KMS-11 (cell line): ENCODE results near the gene RNF128.

Experiments used
- H2AFZ ChIP-seq: fragments of 200-600 bp; sonication (generic); 2 replicates; pipeline ENCODE4 v1.6.1; 2016; ENCODE audit warnings: antibody characterized with exemption, mixed run types, low read depth
- H3K27ac ChIP-seq: fragments of 200-600 bp; sonication (generic); 2 replicates; pipeline ENCODE4 v1.6.1; 2016; ENCODE audit warnings: mild to moderate bottlenecking, mixed run types
- H3K27me3 ChIP-seq: fragments of 200-600 bp; sonication (generic); 2 replicates; pipeline ENCODE4 v1.6.1; 2017; ENCODE audit warnings: mild to moderate bottlenecking, low read depth, mixed run types, moderate library complexity; ENCODE audit not compliant: insufficient read depth
- H3K36me3 ChIP-seq: fragments of 200-600 bp; sonication (generic); 2 replicates; pipeline ENCODE4 v1.6.1; 2017; ENCODE audit warnings: mild to moderate bottlenecking, mixed run types; ENCODE audit not compliant: insufficient read depth
- H3K4me1 ChIP-seq: fragments of 200-600 bp; sonication (generic); 2 replicates; pipeline ENCODE4 v1.6.1; 2016; ENCODE audit warnings: mild to moderate bottlenecking, low read depth, mixed run types; ENCODE audit not compliant: poor library complexity, severe bottlenecking
- H3K4me2 ChIP-seq: fragments of 200-600 bp; sonication (generic); 2 replicates; pipeline ENCODE4 v1.7.0; 2016; ENCODE audit warnings: mild to moderate bottlenecking, mixed run types
- H3K4me3 ChIP-seq: fragments of 200-600 bp; sonication (generic); IDR thresholded peaks from 2 replicates; pipeline ENCODE4 v1.6.1; 2017; ENCODE audit warnings: low read depth, low read length, mixed read lengths; ENCODE audit not compliant: insufficient read depth
- H3K79me2 ChIP-seq: fragments of 200-600 bp; sonication (generic); 2 replicates; pipeline ENCODE4 v1.6.1; 2016; ENCODE audit warnings: low read depth, mixed run types; ENCODE audit not compliant: insufficient read depth
- H3K9ac ChIP-seq: fragments of 200-600 bp; sonication (generic); 2 replicates; pipeline ENCODE4 v1.6.1; 2016; ENCODE audit warnings: mild to moderate bottlenecking, mixed run types
- H4K20me1 ChIP-seq: fragments of 200-600 bp; sonication (generic); 2 replicates; pipeline ENCODE4 v1.6.1; 2016; ENCODE audit warnings: mild to moderate bottlenecking, mixed run types; ENCODE audit not compliant: insufficient read depth
- TF ChIP-seq, protein P1 (sequence below): fragments of 200-600 bp; sonication (generic); conservative IDR thresholded peaks from 2 replicates; pipeline ENCODE4 v1.6.1; 2017; ENCODE audit warnings: low read depth, mild to moderate bottlenecking, antibody characterized with exemption, low read length, moderate library complexity, mixed read lengths

The RNF128 gene

DNA sequence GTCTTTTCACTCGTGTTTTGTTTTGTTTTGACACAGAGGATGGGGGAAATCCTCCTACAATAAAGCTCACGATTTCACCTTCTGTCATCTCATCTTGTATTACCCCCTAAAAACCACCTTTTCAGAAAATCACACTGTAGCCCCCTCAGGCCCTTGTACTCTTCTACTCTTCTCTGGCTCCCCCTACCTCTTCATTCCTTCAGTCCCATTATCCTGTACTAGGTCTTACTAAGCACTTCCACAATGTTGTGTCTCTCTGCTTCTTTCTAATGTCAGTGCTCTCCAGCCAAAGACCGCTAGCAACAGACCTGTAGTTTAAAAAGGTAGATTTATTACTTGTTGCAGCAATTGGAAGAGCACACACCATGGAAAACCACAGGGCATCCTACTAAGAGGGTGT, 30.0 kb upstream of the RNF128 start:
- Histone ChIP-seq H3K36me3 (no peaks in the 10 kb centered on the region), H2AFZ (no peak overlapping the region), H3K4me2 (no peak overlapping the region), H3K27ac (no peak overlapping the region), H3K27me3 (no peaks in the 10 kb centered on the region), H3K9ac (no peak overlapping the region), H3K79me2 (no peaks in the 10 kb centered on the region), H4K20me1 (no peaks in the 10 kb centered on the region), H3K4me1 (no peaks in the 10 kb centered on the region), H3K4me3 (no peak overlapping the region)
- TF ChIP-seq, protein P1, sequence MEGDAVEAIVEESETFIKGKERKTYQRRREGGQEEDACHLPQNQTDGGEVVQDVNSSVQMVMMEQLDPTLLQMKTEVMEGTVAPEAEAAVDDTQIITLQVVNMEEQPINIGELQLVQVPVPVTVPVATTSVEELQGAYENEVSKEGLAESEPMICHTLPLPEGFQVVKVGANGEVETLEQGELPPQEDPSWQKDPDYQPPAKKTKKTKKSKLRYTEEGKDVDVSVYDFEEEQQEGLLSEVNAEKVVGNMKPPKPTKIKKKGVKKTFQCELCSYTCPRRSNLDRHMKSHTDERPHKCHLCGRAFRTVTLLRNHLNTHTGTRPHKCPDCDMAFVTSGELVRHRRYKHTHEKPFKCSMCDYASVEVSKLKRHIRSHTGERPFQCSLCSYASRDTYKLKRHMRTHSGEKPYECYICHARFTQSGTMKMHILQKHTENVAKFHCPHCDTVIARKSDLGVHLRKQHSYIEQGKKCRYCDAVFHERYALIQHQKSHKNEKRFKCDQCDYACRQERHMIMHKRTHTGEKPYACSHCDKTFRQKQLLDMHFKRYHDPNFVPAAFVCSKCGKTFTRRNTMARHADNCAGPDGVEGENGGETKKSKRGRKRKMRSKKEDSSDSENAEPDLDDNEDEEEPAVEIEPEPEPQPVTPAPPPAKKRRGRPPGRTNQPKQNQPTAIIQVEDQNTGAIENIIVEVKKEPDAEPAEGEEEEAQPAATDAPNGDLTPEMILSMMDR: no peak

DNA sequence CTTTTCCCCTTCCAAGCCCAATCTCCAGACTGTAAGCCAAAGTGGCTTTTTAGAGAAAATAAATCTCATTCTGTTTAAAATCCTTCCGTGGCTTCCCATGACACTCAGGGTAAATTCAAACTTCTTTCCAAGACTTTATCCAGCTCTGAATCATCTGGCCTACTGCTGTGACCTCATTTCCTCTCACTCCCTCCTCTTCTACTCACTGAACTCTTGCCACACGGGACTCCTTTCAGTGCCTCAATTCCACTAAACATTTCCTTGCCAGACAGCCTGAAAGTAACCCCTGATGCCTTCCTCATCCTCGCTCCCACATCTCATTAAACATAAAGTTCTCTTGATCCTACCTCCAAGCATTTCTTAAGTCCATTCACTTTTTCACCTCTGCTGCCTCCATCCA, 27.8 kb upstream of the RNF128 start:
- Histone ChIP-seq H3K27me3 (no peaks in the 10 kb centered on the region), H3K9ac (no peak overlapping the region), H4K20me1 (no peaks in the 10 kb centered on the region), H2AFZ (no peak overlapping the region), H3K4me2 (no peak overlapping the region), H3K79me2 (no peaks in the 10 kb centered on the region), H3K4me1 (no peaks in the 10 kb centered on the region), H3K36me3 (no peaks in the 10 kb centered on the region), H3K4me3 (no peak overlapping the region), H3K27ac (no peak overlapping the region)
- TF ChIP-seq, protein P1: no peak

GRCh38 chrX:106702636-106703035, 23.9 kb upstream of the RNF128 start:
- no peak overlapping the region for H3K9ac ChIP-seq
- no peaks in the 10 kb centered on the region for H3K27me3 ChIP-seq
- no peak overlapping the region for H2AFZ ChIP-seq
- H3K4me2 ChIP-seq: no peak overlapping the region
- TF ChIP-seq, protein P1: no peak
- H3K27ac ChIP-seq: no peak overlapping the region
- H3K79me2 ChIP-seq: no peaks in the 10 kb centered on the region
- H4K20me1 ChIP-seq: no peaks in the 10 kb centered on the region
- no peak overlapping the region for H3K4me3 ChIP-seq
- no peaks in the 10 kb centered on the region for H3K36me3 ChIP-seq
- H3K4me1 ChIP-seq: no peaks in the 10 kb centered on the region

DNA sequence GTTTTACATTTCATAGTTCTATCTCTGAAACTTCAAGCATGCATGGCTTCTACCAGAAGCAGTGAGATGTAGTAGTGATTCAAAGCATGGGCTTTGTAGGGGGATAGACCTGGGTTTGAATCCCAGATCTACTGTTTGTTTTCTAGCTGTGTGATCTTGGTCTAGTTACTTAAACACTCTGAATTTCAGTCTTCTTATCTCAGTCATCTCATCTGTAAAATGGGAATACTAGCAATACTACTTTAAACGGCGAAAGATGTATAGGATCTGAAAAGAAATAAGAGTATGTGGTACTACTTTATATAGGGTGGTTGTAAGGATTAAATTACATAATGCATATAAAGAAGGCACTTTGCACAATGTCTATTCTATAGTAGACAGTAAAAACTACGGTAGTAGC, 20.0 kb upstream of the RNF128 start:
- Histone ChIP-seq H3K4me3 (no peak overlapping the region), H3K4me1 (no peaks in the 10 kb centered on the region), H2AFZ (no peak overlapping the region), H4K20me1 (no peaks in the 10 kb centered on the region), H3K36me3 (no peaks in the 10 kb centered on the region), H3K27me3 (no peaks in the 10 kb centered on the region), H3K27ac (no peak overlapping the region), H3K4me2 (no peak overlapping the region), H3K9ac (no peak overlapping the region), H3K79me2 (no peaks in the 10 kb centered on the region)
- TF ChIP-seq, protein P1: no peak
